HT-29 (cell line): ENCODE data around the gene EDARADD. TPM values are rescaled to one million over a fixed set of nuclear protein-coding genes. Genes with fewer than 3 reads are reported as not detected.

Experiments used
- DNase-seq: peaks from one replicate; pipeline ENCODE4 v3.0.0-alpha.2; 2015; ENCODE audit warnings: low spot score
- total RNA-seq: library from RNA; depleted of rRNA; stranded (reverse); fragments of >200 nt; shearing (Covaris generic); gene quantifications from 2 replicates; pipeline ENCODE4 v1.2.3, GENCODE V29; 2014

The EDARADD gene
- total RNA-seq, 1 experiment from 2014 or later, result not detected

- DNase-seq, result no peak
Measured at GRCh38 chr1:236392182-236392581, 1.9 kb upstream of the EDARADD start.

DNA sequence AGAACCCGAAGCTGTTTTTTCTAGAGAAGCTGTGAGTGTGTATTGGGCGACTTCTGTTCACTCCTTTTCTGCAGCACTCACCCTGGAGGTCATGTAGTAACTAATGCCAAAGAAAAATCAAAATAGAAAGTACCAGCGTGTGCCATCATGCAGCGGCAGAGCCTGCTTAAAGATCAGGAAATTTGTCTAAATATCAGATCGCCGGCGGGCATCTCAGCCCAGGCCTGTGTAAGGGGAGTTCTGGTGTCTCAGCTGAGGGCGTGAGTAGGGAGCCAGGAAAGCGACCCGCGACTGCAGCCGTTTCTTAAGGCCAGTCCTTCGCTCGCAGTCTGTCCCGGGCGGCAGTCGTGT, 768 bp downstream of the EDARADD start:
- no peak for DNase-seq

- no peak for DNase-seq
Measured at GRCh38 chr1:236395230-236395946, 1.3 kb downstream of the EDARADD start.

DNA sequence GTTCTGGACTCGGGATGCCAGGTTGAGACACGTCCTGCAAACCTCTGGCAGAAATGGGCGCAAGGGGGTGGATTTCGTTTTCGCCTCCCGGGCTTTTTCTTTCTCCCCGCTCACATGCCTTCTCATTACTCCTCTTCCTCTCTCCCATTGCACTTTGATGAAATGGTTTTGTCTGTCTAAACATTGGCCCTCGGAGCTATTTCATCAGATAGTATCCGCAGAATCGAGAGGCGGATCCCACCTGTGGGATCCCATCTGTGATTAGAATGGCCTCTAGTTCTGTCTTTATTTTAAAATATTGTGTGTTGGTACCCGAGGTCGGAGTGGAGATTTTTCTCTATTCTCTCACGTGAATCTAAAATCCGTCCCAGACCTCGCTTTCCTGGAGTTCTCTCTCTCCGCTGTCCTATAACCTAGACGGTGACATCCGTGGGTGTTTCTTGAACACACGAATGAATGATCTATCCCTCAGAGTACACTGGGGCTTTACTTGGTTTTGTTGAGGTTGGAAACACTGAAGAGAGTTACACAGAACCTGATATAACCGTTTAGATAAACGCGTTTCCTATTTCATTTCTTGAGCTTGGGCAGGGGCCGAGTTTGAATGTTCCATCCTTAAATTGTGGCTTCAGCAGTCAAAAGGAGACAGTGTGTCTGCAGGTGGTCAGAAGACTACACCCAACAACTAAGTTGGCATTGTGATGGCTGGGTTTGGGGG, 2.0 kb downstream of the EDARADD start:
- DNase-seq, result no peak

GRCh38 chr1:236396665-236397043, 2.6 kb downstream of the EDARADD start:
- no peak for DNase-seq

- no peak for DNase-seq
Measured at GRCh38 chr1:236397173-236397759, 3.2 kb downstream of the EDARADD start.

DNA sequence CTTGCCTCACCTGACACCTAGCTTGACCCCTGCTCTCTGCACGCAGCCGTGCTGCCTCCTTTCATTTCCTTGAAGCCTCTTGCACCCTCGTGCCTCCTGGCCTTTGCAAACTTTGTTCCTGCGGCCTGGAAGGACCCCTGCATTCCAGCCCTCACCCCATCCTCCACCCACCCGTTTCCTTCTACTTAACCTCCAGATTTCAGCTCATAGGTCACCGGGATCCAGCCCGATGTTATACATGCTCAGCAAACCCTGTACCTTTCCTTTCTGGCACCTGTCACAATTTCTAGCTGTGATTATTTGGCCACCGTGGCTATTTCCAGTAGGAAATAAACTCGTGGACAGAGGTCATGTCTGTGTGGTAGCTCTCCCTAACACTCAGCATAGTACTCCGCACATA, 4.5 kb downstream of the EDARADD start:
- DNase-seq, result no peak

DNA sequence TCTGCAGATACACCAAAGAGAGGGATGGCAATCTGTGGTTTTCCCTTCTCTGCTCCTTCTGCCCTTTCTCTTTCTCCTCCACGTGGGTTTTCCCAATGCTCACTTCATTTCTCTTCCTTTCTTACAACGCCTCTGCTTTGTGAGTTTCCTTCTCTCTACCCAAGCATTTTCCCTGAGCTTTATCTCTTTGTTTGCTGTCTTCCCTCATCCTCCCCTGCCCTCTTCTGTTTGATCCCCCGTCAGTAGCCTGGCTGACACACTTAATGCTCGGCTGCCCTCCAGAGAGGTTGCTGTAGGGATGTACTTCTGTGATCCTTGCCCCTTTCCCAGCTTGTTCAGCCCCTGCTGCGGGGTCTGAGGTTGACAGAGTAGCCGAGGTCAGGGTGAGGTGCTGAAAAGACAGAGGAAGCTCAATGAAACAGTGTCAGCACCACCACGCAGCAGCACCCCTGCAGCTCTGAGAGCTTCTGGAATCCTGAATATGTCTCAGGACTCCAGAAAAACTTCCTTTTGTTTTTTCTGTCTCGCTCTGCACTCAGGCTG, 6.0 kb downstream of the EDARADD start:
- DNase-seq, result no peak

DNA sequence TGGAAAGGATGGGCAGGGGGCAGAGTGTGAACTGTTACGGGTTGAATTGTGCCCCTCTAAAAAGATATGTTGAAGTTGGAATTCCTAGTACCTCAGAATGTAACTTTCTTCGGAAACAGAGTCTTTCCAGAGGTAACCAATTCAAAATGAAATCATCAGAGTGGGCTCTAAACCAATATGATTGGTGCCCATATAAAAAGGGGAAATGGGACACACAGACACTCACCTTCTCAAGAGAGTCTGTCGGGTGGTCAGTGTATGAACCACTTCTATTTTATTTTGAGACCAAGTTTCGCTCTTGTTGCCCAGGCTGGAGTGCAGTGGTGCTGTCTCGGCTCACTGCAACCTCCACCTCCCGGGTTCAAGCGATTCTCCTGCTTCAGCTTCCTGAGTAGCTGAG, 7.6 kb downstream of the EDARADD start:
- no peak for DNase-seq

GRCh38 chr1:236403905-236404696, 10.0 kb downstream of the EDARADD start:
- no peak for DNase-seq

DNA sequence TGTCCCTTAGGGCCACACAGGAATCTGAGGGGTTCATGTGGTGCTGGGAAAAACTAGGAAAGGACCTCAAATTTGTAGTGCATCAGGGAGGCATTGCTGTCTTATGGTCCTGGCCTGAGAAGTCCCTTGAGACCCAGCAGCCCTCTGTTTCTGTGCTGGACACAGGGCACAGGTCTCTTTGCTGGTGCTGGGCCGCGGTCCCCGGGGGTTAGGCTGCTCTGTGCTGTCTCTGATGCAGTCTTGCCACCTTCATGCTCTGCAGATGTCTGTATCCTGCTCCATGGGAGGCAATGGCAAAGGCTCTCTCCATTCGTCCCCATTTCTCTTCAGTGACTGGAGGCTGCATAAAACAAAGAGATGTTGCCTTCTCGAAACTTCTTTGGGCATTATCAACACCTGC, 13.0 kb downstream of the EDARADD start:
- DNase-seq, result no peak

DNA sequence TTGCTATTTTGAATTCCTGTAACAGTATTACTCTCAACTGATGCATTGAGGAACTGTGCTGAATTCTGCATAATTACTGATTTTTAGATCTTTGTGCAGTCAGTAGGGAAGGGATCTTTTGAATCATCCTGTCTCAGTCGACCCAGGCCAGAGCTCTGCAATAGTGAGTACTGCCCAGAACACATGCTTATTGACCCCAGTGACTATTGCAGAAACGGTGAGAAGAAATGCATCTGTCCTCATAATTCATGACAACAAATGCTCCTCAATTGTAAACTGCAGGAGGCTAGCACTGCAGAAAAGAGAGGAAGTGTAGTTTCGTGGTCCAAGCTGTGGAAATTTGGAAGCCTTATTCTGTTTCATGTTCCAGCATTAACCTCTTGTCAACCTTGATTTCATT, 19.6 kb downstream of the EDARADD start:
- no peak for DNase-seq

DNA sequence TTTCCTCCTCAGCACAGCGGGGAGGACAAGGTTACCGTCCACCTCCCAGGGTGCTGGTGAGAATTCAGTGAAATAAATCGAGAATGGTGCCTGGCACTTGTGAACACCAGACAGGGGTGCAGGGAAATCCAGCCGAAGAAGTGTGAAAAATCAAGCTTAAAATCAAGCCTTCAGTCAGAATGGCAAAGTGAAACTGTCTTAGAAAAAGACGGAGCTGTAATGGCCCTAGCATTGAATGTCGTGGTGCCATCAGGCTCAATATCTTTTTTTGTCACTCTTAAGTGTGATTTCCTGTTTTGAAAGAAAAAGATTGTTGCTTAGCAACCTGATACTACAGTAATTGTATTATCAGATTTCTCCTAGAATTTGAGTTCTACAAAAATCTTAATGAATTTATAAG, 22.1 kb downstream of the EDARADD start:
- no peak for DNase-seq

GRCh38 chr1:236417336-236417735, 23.2 kb downstream of the EDARADD start:
- no peak for DNase-seq

DNA sequence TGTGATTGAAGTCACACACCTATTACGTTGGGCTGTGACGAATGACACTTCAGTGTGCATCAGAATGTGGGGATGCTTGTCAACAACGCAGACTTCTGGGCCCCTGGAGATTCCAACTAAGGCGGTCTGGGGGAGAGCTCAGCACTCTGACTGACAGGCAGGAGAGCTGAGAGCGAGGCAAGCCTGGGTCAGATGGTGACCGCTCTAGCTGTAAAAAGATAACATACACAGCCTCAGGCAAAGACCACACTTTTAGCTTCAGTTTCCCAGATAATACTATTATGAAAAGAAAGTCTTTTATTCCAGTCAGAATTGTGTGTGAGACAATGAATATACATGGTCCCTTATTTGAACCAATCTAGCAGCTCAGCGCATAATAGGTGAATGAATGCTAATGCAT, 25.4 kb downstream of the EDARADD start:
- DNase-seq, result no peak

DNA sequence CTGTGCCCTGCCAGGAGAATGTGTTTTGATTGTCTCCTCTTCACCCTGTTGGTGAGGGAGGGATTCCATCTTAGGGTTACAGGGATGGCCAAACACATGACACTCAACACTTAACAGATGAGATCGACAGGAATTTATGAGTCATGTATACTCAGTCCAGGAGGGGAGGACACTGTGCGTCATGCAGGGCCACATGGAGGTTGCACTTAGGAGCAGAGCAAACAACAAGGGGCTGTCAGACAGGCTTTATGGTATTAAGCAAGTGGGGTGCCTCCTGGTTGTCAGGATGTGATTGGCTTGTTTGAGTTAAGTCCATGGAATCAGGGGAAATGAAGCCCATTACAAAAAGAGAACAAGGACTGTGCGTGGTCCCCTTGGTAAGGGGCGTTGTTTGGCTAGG, 26.9 kb downstream of the EDARADD start:
- DNase-seq, result no peak

GRCh38 chr1:236421850-236422516, 27.9 kb downstream of the EDARADD start:
- no peak for DNase-seq

DNA sequence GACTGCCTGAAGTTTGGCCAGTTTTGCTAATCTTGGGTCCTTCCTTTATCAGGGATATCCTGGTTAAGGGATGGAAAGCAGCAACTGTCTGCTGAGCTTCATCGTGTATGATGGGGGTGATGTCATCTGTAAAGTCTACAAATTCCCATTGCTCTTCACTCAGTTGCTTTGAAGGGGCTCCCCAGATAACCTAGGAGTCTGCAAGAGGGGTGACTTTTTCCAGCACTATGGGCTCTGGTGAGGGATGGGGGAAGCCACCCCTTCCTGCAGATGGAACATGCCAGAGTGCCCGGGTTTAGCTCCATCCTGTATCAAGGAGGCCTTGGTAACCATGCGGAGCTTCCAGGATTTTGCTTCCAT, 28.4 kb downstream of the EDARADD start:
- no peak for DNase-seq

GRCh38 chr1:236425031-236425663, 31.1 kb downstream of the EDARADD start:
- DNase-seq, result peak; percentile 25

DNA sequence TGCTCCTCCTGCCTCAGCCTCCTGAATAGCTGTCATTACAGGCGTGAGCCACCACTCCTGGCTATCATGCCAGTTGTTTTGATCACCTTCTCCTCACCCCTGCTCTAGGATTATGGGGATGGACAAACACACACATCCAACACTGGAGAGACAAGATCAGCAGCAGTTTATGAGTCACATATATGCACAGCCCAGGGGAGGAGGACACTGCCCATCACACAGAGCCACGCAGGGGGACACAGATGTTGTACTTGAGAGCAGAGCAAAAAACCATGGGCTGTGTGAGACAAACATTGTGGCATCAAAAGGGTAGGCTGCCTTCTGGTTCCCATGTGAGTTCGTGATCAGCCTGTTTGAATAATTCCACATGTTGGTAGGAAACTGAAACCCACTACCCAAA, 32.1 kb downstream of the EDARADD start:
- no peak for DNase-seq

DNA sequence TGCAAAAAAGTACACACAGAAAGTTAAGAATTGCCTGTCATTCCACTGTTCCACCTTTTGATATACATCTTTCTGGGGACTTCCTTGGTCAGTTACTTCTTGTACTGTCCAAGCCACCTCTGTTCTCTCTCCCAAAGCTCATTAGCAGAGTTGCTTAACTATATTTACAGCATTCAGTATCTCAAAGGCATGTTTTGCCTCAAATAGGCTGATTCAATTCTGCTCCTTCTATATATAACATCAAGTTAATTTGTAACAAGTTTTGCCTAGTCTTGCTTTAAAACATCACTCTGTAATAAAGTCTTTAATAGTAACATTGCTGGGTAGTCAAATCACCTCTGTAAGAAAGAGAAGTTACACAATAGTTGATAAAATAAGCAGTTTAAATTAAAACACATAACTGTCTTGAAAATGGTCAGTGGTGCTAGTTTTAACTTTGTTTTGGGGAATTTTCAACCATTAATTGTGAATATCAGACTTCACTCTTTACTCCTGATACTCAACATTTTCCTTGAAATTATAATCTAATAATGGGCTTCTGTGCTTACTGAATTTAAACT, 35.7 kb downstream of the EDARADD start:
- no peak for DNase-seq
